HG03097 (cell line): ENCODE data around the gene PDE1A.
"Not testable (repeated sequence)": the region's sequence is repeated elsewhere in the genome, so short reads cannot be mapped to it uniquely, and the experiment has no call there.

ENCODE experiments used
- ATAC-seq: cut with Tn5 transposase; IDR thresholded peaks from one replicate; pipeline ENCODE4 v1.9.1; 2021; ENCODE audit not compliant: unreplicated experiment, low FRiP score

PDE1A gene

GRCh38 chr2:182291296-182291695 lies 135.5 kb downstream of the PDE1A start:
- ATAC-seq: no peak

- no peak for ATAC-seq
Observed at GRCh38 chr2:182283512-182283911, 143.3 kb downstream of the PDE1A start.

GRCh38 chr2:182281276-182281675 lies 145.6 kb downstream of the PDE1A start:
- ATAC-seq: no peak

GRCh38 chr2:182280118-182280517 lies 146.7 kb downstream of the PDE1A start:
- no peak for ATAC-seq

- ATAC-seq: not testable (repeated sequence)
Observed at GRCh38 chr2:182276662-182277061, 150.2 kb downstream of the PDE1A start.

- no peak for ATAC-seq
Observed at GRCh38 chr2:182267971-182268370, 158.9 kb downstream of the PDE1A start.

- no peak for ATAC-seq
Observed at GRCh38 chr2:182266909-182267308, 159.9 kb downstream of the PDE1A start.

- ATAC-seq: no peak
Observed at GRCh38 chr2:182265718-182266117, 161.1 kb downstream of the PDE1A start.

- no peak for ATAC-seq
Observed at GRCh38 chr2:182261860-182262387, 164.9 kb downstream of the PDE1A start.

GRCh38 chr2:182259629-182260150 lies 167.1 kb downstream of the PDE1A start:
- ATAC-seq: no peak

- ATAC-seq: no peak
Observed at GRCh38 chr2:182252534-182252933, 174.3 kb downstream of the PDE1A start.

GRCh38 chr2:182248898-182249297 lies 177.9 kb downstream of the PDE1A start:
- no peak for ATAC-seq

GRCh38 chr2:182248362-182248761 lies 178.5 kb downstream of the PDE1A start:
- no peak for ATAC-seq

- no peak for ATAC-seq
Observed at GRCh38 chr2:182247831-182248230, 179.0 kb downstream of the PDE1A start.

- no peak for ATAC-seq
Observed at GRCh38 chr2:182245963-182246362, 180.9 kb downstream of the PDE1A start.

GRCh38 chr2:182242609-182243008 lies 184.2 kb downstream of the PDE1A start:
- no peak for ATAC-seq

- ATAC-seq: no peak
Observed at GRCh38 chr2:182241936-182242335, 184.9 kb downstream of the PDE1A start.

GRCh38 chr2:182240862-182241371 lies 185.9 kb downstream of the PDE1A start:
- ATAC-seq: peak; percentile 100

- no peak for ATAC-seq
Observed at GRCh38 chr2:182230561-182230960, 196.3 kb downstream of the PDE1A start.

- no peak for ATAC-seq
Observed at GRCh38 chr2:182229297-182229696, 197.5 kb downstream of the PDE1A start.

GRCh38 chr2:182228741-182229140 lies 198.1 kb downstream of the PDE1A start:
- no peak for ATAC-seq

- no peak for ATAC-seq
Observed at GRCh38 chr2:182228073-182228473, 198.8 kb downstream of the PDE1A start.

GRCh38 chr2:182226807-182227206 lies 200.0 kb downstream of the PDE1A start:
- no peak for ATAC-seq
